Renal cortex interstitium (tissue), 11 donors: ENCODE measurements around the gene SPINDOC. TPM values are rescaled to one million over a fixed set of nuclear protein-coding genes. Genes with fewer than 3 reads are reported as not detected.
"Not testable (repeated sequence)": the region's sequence is repeated elsewhere in the genome, so short reads cannot be mapped to it uniquely, and the experiment has no call there.

ENCODE experiments used
- DNase-seq, 11 donors: peaks; one replicate each; pipeline ENCODE4 v3.0.0-alpha.2; 2013; ENCODE audit warnings: low read depth in 9 of 11, low spot score in 4 of 11; ENCODE audit errors: extremely low read depth in 1 of 11
- polyA plus RNA-seq, 3 donors: library from polyadenylated mRNA; unstranded; fragments of 120-200 nt; gene quantifications; one replicate each; pipeline ENCODE4 v1.2.1, GENCODE V29; 2013; ENCODE audit not compliant: insufficient read length in 3 of 3

SPINDOC gene
- polyA plus RNA-seq, 3 donors: 26.4 to 39.7 (median 32.1) TPM

DNA sequence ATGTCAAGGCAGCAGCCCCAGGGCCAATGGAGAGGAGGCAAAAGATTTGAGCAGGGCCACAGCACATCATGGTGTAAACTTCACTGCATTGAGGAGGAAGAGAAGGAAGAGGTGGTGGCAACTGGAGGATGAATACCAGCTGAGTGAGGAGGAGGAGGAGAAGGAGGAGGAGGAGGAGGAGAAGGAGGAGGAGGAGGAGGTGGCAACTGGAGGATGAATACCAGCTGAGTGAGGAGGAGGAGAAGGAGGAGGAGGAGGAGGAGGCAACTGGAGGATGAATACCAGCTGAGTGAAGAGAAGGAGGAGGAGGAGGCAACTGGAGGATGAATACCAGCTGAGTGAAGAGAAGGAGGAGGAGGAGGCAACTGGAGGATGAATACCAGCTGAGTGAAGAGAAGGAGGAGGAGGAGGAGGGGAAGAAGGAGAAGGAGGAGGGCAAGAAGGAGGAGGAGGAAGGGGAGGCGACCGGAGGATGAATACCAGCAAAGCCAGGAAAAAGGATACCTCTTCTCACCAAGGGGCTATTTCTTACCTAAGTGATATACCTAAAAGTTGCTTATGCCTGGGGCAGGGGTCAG lies 41.4 kb upstream of the SPINDOC start:
- DNase-seq: not testable (repeated sequence)

DNA sequence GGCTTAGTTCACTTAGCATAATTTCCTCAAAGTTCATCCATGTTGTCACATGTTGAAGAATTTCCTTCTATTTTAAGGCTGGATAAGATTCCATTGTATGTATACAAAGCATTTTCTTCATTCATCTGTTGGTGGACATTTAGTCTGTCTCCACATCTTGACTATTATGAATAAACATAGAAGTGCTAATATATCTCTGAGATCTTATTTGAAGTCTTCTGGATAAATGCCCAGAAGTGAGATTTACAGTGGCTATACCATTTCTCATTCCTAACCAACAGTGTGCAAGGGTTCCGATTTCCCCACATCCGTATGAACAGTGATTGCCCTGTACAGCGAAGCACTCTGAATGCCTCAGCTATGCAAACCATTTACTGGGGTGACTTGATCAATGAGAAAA lies 38.1 kb upstream of the SPINDOC start:
- no peak for DNase-seq

DNA sequence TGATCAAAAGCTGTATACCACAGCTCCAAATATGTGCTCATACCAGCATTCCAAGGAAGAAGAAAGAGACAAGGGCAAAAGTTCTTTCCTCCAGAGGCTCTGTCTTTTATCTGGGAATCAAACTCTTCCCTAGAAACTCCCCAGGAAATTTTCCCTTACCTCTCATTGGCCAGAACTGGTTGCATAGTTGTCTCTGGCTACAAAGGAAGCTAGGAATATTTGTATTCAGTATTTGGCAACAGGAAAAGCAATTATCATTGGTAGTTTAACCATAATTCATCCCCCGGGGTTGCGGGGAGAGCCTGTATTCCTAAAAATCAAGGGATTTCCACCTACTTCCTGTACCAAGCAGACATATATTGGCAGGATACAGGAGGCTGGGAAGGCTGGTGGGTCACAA lies 34.2 kb upstream of the SPINDOC start:
- no peak for DNase-seq

DNA sequence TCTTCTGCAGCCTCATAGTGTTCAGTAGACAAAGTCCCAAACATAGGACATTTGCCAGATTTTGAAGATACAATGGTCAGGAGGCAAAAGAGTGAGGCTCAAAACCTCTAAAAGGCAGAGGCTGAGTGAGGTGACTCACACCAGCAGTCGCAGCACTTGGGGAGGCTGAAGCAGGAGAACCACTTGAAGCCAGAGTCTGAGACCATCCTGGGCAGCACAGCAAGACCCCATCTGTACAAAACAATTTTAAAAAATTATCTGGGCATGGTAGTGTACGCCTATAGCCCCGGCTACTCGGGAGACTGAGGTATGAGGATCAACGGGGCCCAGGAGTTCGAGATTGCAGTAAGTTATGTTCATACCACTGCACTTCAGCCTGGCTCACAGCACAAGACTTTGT lies 30.5 kb upstream of the SPINDOC start:
- DNase-seq: no peak

DNA sequence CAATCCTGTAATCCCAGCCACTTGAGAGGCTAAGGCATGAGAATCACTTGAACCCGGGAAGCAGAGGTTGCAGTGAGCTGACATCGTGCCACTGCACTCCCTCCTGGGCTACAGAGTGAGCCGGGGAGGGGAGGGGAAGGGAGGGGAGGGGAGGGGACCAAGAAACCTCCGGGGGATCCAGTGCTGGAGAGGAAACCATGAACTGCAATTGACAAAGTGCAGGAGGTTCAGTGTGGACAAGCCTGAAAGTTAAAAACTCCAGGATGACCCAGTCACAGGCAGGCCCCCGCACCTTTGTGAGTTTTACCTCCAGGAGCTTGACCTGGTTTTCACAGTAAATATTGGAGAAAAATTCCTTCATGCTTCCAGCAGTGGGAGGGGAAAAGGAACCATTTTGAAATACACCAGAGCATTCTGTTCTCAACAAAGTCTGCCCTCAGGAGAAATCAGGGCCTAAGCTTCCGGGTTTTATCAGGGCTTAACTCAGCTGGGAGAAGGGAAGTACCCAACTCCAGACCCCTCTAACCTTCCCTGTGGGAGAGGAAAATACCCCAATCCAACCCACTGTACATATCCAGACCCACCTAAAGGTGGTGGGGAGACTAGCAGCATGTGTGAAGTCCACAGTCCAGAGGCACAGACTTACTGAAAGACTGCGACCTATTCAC lies 29.2 kb upstream of the SPINDOC start:
- no peak for DNase-seq

DNA sequence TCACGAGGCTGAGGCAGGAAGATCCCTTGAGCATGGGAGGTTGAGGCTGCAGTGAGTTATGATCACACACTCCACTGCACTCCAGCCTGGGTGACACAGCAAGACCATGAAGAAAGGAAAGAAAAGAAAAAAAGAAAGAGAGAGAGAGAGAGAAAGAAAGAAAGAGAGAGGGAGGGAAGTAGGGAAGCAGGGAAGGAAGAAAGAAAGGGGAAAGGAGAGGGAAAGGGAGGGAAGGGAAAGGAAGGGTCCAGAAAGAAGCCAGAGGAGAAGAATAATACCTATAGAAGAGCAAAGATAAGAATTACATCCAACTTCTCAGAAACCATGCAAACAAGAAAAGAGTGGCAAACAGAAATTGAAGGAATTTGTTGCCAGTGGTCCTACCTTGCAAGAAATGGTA lies 27.4 kb upstream of the SPINDOC start:
- DNase-seq: no peak

DNA sequence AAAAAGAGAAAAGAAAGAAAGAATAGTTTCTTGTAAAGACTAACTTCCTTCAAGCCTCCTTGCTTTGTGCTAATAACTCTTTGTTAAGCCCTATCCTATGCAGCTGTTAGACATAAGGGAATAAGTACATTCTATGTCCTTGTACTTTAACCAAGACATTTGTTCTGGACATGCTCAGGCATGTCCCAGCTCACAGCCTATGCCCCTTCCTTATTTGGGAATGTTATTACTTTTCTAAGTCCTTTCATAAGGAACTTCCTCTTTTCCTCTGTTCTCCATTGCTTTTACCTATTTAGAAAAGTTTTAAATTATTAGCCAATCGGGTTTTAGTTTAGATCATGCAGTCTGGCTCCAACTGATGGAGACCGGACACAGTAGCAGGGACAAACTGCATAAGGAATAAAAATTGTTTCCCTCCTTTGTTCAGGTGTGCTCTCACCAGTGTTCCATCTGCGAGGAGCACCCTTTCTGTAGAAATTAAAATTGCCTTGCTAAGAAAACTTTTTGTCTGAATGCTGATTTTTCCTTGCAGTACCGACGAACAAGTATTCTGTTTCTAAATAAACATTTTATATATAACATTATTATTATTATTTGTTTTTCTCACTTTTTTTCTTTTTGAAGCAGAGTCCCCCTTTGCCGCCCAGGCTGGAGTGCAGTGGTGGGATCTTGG lies 21.6 kb upstream of the SPINDOC start:
- DNase-seq: no peak

DNA sequence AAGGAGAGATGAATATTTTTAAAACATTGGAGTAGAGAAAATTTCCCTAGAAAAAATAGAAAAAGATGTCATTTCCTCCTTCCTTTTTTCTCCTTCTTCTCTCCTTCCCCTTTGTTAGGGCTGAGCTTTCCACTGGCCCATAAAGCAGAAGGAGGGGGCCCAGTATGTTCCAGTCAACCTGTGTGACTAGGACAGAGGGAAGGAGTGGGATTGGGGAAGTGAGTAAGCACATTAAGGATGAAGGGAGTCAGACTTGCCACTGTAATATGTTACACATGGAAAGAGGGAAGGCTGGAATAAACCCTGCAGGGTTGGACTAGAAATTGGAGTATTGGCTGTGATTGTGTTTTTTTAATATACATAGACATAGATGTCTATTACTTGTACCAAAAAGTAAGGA lies 20.1 kb upstream of the SPINDOC start:
- DNase-seq: no peak

DNA sequence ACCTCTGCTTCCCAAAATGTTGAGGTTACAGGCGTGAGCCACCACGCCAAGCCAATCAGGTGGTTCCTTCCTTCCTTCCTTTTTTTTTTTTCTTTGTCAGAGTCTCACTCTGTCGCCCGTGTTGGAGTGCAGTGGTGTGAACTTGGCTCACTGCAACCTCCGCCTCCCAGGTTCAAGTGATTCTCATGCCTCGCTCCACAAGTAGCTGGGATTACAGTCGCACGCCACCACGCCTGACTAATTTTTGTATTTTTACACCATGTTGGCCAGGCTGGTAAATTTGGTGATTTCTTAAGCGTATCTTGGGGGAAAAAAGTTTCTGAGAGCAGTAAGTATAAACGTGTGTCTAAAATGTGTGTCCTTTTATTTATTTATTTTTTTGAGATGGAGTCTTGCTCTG lies 18.2 kb upstream of the SPINDOC start:
- DNase-seq: no peak

DNA sequence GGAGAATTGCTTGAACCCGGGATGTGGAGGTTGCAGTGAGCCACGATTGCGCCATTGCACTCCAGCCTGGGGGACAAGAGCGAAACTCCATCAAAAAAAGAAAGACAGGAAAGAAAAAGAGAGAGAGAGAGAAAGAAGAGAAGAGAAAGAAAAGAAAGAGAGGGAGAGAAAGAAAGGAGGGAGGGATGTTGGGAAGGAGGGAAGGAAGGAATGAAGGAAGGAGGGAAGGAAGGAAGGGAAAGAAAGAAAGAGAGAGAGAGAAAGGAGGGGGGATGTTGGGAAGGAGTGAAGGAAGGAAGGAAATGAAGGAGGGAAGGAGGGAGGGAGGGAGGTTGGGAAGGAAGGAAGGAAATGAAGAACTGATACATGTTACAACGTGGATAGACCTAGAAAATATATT lies 12.3 kb upstream of the SPINDOC start:
- no peak for DNase-seq

DNA sequence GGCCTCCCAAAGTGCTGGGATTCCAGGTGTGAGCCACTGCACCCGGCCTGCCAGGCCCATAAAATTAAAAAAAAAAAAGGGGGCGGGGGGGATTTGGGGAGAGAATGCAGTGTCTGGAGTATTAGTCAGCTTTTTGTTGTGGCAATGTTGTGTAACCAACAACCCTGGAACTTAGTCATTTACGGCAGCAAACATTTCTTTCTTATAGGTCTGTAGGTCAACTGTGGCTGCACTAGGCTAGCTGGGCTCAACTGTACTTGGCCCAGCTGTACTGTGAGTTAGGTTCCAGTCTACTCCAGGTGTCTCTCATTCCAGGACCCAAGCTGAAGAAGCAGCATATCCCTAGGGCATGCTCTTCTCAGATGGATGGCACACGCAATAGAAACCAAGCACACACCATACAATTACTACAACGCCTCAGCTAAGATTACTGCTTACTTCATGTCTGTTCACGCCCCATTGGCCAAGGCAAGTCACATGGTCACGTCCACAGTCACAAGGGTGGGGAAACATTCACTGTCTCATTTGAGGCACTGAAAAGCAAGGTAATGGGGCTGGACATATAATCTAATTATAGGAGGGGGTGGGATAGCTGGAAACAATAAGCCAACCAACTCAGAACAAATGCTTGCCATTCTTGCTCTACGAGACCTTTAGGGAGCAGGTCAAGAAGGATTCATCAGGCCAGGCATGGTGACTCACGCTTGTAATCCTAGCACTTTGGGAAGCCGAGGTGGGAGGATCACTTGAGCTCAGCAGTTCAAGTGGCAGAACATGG lies 10.4 kb upstream of the SPINDOC start:
- DNase-seq: no peak

DNA sequence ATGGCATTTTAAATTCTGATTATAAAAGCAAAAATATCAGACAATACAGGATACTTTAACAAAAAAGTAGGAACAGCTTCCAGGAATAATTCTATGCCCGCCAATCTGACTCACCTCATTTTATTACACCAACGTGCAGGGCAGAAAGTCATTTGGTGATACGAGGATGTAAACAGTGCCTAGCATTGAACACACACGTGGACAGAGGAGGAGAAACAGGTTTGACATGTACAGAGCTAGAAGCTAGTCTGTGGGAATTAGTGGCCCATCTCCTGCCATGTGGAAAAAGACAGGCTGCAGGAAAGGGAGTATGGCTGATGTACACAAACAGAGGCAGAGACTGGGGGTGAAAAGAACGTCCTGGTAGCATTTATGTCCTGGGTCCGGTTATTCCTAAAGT lies 9.0 kb upstream of the SPINDOC start:
- peak in 1 of 11 donors; percentile 15 for DNase-seq

DNA sequence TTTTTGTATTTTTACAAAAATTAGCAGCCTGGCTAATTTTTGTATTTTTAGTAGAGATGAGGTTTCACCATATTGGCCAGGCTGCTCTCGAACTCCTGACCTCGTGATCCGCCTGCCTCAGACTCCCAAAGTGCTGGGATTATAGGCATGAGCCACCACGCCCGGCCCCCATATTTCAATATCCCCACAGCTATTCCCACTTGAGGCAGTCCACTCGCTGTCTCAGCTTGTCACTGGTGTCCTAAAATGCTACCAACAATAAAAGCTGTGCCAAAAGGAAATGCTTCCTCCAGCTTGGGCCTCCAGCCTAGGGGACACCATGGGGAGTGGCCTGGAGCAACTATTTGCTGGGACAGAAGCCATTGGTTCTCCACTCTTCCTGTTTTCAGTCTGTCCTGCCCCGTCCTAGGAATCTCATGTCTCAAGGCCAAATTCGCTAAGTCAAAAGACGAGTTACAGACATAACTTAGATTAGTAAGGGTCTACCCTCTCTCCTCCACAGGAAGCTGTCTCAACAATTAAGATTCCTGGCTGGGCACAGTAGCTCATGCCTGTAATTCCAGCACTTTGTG lies 7.3 kb upstream of the SPINDOC start:
- DNase-seq: no peak

DNA sequence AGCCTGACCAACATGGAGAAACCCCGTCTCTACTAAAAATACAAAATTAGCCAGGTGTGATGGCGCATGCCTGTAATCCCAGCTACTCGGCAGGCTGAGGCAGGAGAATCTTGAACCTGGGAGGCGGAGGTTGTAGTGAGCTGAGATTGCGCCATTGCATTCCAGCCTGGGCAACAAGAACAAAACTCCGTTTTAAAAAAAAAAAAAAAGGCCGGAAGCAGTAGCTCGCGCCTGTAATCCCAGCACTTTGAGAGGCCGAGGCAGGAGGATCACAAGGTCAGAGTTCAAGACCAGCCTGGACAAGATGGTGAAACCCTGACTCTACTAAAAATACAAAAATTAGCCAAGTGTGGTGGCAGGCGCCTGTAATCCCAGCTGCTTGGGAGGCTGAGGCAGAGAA lies 2.9 kb upstream of the SPINDOC start:
- DNase-seq: not testable (repeated sequence)

DNA sequence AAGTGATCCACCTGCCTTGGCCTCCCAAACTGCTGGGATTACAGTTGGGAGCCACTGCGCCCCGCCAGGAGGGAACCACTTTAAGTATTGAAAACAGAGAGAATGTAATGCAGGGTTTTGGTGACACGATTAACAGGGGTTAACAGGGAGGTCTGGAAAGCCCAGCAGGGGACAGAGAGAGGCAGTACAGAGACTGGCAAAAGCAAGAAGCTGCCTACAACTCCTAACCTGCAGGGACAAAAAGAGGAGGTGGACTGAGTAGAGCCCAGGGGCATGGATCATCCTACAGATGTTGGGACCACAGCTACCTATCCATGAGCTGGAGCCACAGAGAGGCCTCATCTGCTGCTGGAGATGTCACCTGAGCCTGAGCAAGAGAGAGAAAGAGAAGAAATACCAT lies 1.7 kb upstream of the SPINDOC start:
- DNase-seq: no peak

DNA sequence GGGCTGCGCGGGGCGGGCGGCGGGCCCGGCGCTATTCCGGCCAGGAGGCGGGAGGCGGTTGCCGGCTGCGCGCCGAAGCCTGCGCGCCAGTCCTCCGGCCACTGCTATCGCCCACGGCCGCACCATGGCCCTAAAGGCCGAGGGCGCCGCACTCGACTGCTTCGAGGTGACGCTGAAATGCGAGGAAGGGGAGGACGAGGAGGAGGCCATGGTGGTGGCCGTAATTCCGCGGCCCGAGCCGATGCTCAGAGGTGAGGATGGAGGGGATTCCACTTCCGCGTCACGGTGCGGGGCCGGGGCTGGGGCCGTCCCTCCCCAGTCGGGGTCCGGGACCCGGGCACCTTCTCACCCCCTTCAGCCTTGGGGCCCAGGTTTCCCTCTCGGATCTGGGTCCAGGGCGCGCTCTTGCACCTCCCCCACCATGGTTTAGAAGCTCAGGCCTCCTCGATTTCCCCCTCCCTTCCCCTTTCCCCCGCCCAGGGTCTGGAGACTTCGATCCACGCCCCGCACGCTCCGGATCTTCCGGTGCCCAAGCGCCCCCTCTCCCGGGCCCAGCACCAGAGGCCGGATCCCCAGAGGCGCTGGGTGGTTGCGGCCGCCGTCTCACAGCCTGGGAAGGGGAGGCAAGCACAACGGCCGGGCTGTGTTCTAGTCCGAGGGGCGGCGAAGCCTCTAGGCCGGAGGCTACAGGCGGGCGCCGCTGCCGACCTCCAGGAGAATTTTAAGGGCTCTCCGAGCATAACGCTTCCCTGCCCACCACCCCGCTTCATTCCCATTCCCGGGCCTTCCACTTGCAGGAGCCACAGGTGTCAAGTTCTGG lies 517 bp downstream of the SPINDOC start:
- peak in 1 of 11 donors; percentile 43 for DNase-seq

DNA sequence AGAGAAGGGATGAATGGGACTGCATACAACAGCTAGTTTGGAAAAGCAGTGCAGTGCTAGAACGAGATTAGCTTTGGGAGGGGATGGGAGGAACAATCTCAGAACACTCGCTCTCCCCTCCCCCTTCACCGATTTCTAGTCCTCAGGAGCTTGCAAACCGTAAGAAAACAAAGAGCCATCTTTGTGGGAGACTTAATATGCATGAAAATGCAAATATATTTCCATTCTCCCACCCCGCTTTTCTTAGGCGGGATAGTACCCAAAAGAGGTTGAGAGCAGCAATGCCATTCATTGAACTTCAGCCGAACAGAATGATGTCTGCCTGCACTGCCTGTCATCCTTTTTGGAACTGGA lies 1.1 kb downstream of the SPINDOC start:
- DNase-seq: no peak

DNA sequence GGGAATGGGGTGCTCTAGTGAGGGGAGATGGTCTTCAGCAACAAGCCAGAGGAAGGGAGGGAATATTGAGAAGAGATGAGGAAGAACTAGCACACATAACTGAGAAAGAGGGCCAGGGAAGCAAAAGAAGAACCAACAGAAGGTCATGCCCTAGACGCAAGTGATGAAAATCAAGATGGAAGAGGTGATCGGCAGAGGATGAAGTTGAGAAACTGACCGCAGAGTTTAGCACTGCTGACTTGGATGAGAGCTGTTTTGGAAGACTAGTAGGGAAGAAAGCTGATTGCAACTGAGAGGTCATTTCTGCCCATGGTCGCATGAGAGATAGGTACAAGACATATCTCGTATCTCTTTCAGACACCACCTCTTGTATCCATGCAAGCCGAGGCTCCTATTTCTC lies 2.9 kb downstream of the SPINDOC start:
- no peak for DNase-seq

DNA sequence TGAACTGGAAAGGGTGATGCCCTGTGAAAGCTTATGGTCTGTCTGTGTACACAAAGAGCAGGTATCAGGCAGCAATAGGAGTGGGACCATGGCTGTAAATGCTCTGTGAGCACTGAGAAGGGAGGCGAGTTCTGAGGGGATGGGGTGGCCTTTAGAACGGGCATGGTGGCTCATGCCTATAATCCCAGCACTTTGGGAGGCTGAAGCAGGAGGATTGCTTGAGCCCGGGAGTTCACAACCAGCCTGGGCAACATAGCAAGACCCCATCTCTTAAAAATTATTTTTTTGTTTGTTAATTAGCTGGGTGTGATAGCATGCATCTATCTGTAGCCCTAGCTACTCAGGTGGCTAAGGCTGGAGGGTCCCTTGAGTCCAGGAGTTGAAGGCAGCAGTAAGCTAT lies 3.5 kb downstream of the SPINDOC start:
- no peak for DNase-seq
